Astrocyte (in vitro differentiated cells and primary cell): ENCODE results near the gene ROR1. TPM values are rescaled to one million over a fixed set of nuclear protein-coding genes. Genes with fewer than 3 reads are reported as not detected.
A peak's percentile ranks its signal among the peaks of the same experiment; 100 is the strongest.

Experiments
- DNase-seq: peaks from one replicate; pipeline ENCODE4 v3.0.0-alpha.2; 2010; ENCODE audit warnings: low read depth
- FAIRE-seq: peaks from 2 replicates; lab custom pipeline; 2011; peaks lifted over from hg19 to GRCh38; lab: Jason Lieb, UNC
- H2AFZ ChIP-seq: 2 replicates; pipeline ENCODE4 v1.6.0; 2012; ENCODE audit warnings: low read depth, low read length, inconsistent platforms
- H3K27ac ChIP-seq: 2 replicates; pipeline ENCODE4 v1.5.1; 2011; ENCODE audit warnings: low read depth, low read length, inconsistent platforms
- H3K27me3 ChIP-seq: 2 replicates; pipeline ENCODE4 v1.6.0; 2011; ENCODE audit warnings: low read length, inconsistent platforms; ENCODE audit not compliant: insufficient read depth
- H3K36me3 ChIP-seq: 2 replicates; pipeline ENCODE4 v1.5.1; 2011; ENCODE audit warnings: low read length, inconsistent platforms; ENCODE audit not compliant: insufficient read depth
- H3K4me1 ChIP-seq: 2 replicates; pipeline ENCODE4 v1.5.1; 2011; ENCODE audit warnings: low read length, inconsistent platforms; ENCODE audit not compliant: insufficient read depth
- H3K4me2 ChIP-seq: 2 replicates; pipeline ENCODE4 v1.6.0; 2012; ENCODE audit warnings: low read length, inconsistent platforms
- H3K4me3 ChIP-seq: 2 replicates; pipeline ENCODE4 v1.5.1; 2011; ENCODE audit warnings: low read depth, mild to moderate bottlenecking, low read length, inconsistent platforms; ENCODE audit not compliant: insufficient read depth
- H3K79me2 ChIP-seq: 2 replicates; pipeline ENCODE4 v1.6.0; 2012; ENCODE audit warnings: mild to moderate bottlenecking, low read length, inconsistent platforms; ENCODE audit not compliant: insufficient read depth
- H3K9ac ChIP-seq: 2 replicates; pipeline ENCODE4 v1.6.0; 2012; ENCODE audit warnings: mild to moderate bottlenecking, low read length, inconsistent platforms
- H3K9me3 ChIP-seq: 2 replicates; pipeline ENCODE4 v1.5.1; 2012; ENCODE audit warnings: low read depth, mild to moderate bottlenecking, low read length, inconsistent platforms; ENCODE audit not compliant: insufficient read depth
- H4K20me1 ChIP-seq: 2 replicates; pipeline ENCODE4 v1.6.0; 2012; ENCODE audit warnings: low read length, inconsistent platforms; ENCODE audit not compliant: insufficient read depth
- H3K27ac Mint-ChIP-seq: one replicate; pipeline ENCODE4 v1.8.0; 2021; ENCODE audit warnings: mild to moderate bottlenecking, mixed read lengths; ENCODE audit not compliant: unreplicated experiment
- H3K27me3 Mint-ChIP-seq: one replicate; pipeline ENCODE4 v1.8.0; 2021; ENCODE audit warnings: low read depth, mixed read lengths; ENCODE audit not compliant: unreplicated experiment
- H3K36me3 Mint-ChIP-seq: one replicate; pipeline ENCODE4 v1.8.0; 2021; ENCODE audit warnings: low read depth, mixed read lengths; ENCODE audit not compliant: unreplicated experiment
- H3K4me1 Mint-ChIP-seq: one replicate; pipeline ENCODE4 v1.8.0; 2021; ENCODE audit warnings: low read depth, mixed read lengths; ENCODE audit not compliant: unreplicated experiment
- H3K4me3 Mint-ChIP-seq: one replicate; pipeline ENCODE4 v1.8.0; 2021; ENCODE audit warnings: mild to moderate bottlenecking, moderate library complexity, mixed read lengths; ENCODE audit not compliant: unreplicated experiment
- H3K9me3 Mint-ChIP-seq: one replicate; pipeline ENCODE4 v1.8.0; 2021; ENCODE audit warnings: mild to moderate bottlenecking, mixed read lengths; ENCODE audit not compliant: unreplicated experiment
- EZH2 ChIP-seq: IDR thresholded peaks from 2 replicates; pipeline ENCODE4 v1.6.1; 2012; ENCODE audit warnings: mild to moderate bottlenecking, low read length, inconsistent platforms; ENCODE audit not compliant: insufficient read depth
- total RNA-seq: library from RNA; stranded (reverse); gene quantifications from 2 replicates; pipeline ENCODE4 v1.2.1, GENCODE V29; 2021
- TF ChIP-seq, protein P1 (sequence below): IDR thresholded peaks from 2 replicates; pipeline ENCODE4 v1.5.1; 2011; ENCODE audit warnings: low read depth, mild to moderate bottlenecking, inconsistent platforms, low read length, moderate library complexity; ENCODE audit not compliant: insufficient read depth

The ROR1 gene
- total RNA-seq, 1 donor from 2014 or later, result 38.3 TPM

DNA sequence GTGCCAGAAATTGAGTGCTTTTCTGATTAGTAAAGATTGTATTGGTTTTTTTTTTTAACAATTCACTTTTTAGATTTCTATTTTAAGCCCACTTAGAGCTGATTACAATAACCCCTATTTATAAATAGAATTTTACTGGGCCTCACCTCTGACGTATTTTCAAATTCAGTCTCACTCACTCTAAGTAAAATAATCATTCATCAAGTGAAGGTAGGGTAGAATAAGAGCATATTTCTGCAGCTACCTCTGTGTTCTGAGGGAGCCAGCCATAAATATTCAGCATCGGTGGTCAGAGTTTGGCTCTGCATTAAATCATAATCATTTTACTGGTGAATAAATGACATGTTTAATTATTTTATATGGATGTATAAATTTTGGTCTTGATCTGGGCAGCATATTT, 333.8 kb downstream of the ROR1 start:
- H3K79me2 ChIP-seq, result no peaks in the 10 kb centered on the region
- no peaks in the 10 kb centered on the region for H4K20me1 ChIP-seq
- no peaks in the 10 kb centered on the region for H3K9me3 ChIP-seq
- H3K4me1 ChIP-seq, result peaks cover 8% of the 10 kb centered on the region
- no peak overlapping the region for H3K9ac ChIP-seq
- no peak overlapping the region for H3K27ac ChIP-seq
- no peak for FAIRE-seq
- H3K4me2 ChIP-seq, result no peak overlapping the region
- H2AFZ ChIP-seq, result no peak overlapping the region
- H3K36me3 ChIP-seq, result no peaks in the 10 kb centered on the region
- TF ChIP-seq, protein P1, sequence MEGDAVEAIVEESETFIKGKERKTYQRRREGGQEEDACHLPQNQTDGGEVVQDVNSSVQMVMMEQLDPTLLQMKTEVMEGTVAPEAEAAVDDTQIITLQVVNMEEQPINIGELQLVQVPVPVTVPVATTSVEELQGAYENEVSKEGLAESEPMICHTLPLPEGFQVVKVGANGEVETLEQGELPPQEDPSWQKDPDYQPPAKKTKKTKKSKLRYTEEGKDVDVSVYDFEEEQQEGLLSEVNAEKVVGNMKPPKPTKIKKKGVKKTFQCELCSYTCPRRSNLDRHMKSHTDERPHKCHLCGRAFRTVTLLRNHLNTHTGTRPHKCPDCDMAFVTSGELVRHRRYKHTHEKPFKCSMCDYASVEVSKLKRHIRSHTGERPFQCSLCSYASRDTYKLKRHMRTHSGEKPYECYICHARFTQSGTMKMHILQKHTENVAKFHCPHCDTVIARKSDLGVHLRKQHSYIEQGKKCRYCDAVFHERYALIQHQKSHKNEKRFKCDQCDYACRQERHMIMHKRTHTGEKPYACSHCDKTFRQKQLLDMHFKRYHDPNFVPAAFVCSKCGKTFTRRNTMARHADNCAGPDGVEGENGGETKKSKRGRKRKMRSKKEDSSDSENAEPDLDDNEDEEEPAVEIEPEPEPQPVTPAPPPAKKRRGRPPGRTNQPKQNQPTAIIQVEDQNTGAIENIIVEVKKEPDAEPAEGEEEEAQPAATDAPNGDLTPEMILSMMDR, result no peak
- TF ChIP-seq EZH2, result no peak
- H3K4me3 ChIP-seq, result no peak overlapping the region
- DNase-seq, result no peak
- H3K27me3 ChIP-seq, result no peaks in the 10 kb centered on the region
- Mint-ChIP-seq H3K27me3 (no peaks in the 10 kb centered on the region), H3K4me3 (no peak overlapping the region), H3K9me3 (peaks cover 3% of the 10 kb centered on the region), H3K27ac (no peak overlapping the region), H3K4me1 (peaks cover 21% of the 10 kb centered on the region), H3K36me3 (no peaks in the 10 kb centered on the region)

DNA sequence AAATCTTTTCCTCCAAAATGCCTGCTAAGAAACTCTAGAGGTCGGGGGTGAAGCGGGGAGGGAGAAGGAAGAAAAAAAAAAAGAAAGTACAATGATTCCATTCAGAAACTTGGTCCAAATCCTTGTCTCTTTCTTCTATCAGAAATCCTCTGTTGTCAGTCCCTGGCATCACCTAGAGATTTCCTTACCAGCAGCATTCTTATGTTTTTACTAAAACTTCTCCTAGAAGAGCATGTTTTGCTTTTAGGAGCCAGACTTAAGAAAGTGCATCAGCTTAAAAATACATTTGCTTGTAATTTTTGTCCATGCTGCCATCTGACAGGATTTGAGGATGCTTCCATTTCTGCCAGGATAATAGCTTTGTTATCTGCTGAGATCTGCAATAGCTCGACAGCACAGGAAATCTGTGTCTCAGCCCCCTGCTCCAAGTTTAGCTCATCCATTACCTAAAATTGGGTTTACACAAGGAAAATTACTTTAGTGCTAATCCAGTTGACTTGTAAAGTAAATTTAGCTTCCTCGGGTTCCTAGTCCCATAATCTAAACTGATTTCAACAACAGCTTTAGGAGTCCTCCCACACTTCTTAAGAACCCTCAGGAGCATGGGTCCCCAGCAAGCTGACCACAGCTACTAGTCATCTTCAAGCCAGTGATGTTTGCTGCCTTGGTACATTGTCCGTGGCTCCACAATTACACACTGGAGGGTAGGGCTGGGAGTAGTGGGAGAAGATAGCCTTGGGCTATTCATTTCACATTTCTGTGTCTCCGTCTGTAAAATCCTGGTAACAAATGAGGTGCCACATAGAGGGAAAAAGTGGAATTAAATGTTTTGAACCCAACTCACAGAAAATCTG, 337.3 kb downstream of the ROR1 start:
- peaks cover 8% of the 10 kb centered on the region for H3K4me1 ChIP-seq
- no peaks in the 10 kb centered on the region for H4K20me1 ChIP-seq
- no peak overlapping the region for H3K9ac ChIP-seq
- no peak overlapping the region for H2AFZ ChIP-seq
- Mint-ChIP-seq H3K9me3 (no peaks in the 10 kb centered on the region), H3K4me3 (no peak overlapping the region), H3K27me3 (no peaks in the 10 kb centered on the region), H3K27ac (peak overlapping the region; percentile 11), H3K4me1 (peaks cover 33% of the 10 kb centered on the region), H3K36me3 (no peaks in the 10 kb centered on the region)
- H3K4me2 ChIP-seq, result no peak overlapping the region
- H3K79me2 ChIP-seq, result no peaks in the 10 kb centered on the region
- no peak overlapping the region for H3K4me3 ChIP-seq
- no peak overlapping the region for H3K27ac ChIP-seq
- H3K36me3 ChIP-seq, result no peaks in the 10 kb centered on the region
- DNase-seq (no peak), FAIRE-seq (no peak)
- no peaks in the 10 kb centered on the region for H3K9me3 ChIP-seq
- no peaks in the 10 kb centered on the region for H3K27me3 ChIP-seq
- no peak for TF ChIP-seq EZH2
- TF ChIP-seq, protein P1, result no peak

DNA sequence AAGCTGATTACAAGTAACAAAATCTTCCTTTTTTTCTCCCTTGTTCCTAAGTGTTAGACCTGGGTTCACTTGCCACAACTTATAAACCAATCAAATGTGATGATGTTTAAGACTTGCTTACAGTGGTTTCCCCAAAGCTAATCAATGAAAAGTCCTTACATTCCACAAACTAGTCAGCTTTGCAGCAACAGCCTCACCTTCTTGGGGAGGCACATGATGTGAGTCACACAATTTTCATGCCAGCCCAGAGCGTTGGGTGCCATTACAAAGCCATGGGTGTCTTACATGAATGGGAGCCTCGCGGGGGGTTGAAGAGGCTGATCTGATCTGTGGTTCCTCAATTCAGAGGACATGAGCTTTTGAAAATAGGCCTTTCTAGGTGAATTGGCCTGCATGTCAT, 338.0 kb downstream of the ROR1 start:
- Histone ChIP-seq H3K4me1 (peaks cover 8% of the 10 kb centered on the region), H3K4me2 (peak overlapping the region; percentile 4), H3K36me3 (no peaks in the 10 kb centered on the region), H3K79me2 (no peaks in the 10 kb centered on the region), H3K27ac (no peak overlapping the region), H2AFZ (no peak overlapping the region), H3K9ac (no peak overlapping the region), H4K20me1 (no peaks in the 10 kb centered on the region), H3K9me3 (no peaks in the 10 kb centered on the region), H3K27me3 (no peaks in the 10 kb centered on the region), H3K4me3 (no peak overlapping the region)
- Mint-ChIP-seq H3K4me1 (peaks cover 33% of the 10 kb centered on the region), H3K4me3 (no peak overlapping the region), H3K27ac (peak overlapping the region; percentile 11), H3K9me3 (no peaks in the 10 kb centered on the region), H3K36me3 (no peaks in the 10 kb centered on the region), H3K27me3 (no peaks in the 10 kb centered on the region)
- TF ChIP-seq EZH2, result no peak
- TF ChIP-seq, protein P1, result no peak
- FAIRE-seq (peak; percentile 75), DNase-seq (no peak)
